IMR-90 (cell line): ENCODE measurements around the gene NOL4L. TPM values are rescaled to one million over a fixed set of nuclear protein-coding genes. Genes with fewer than 3 reads are reported as not detected.
"Not testable (repeated sequence)": the region's sequence is repeated elsewhere in the genome, so short reads cannot be mapped to it uniquely, and the experiment has no call there.

Source experiments
- ATAC-seq: fragments of 200-7000 bp; cut with Tn5 transposase; 2 replicates; pipeline ENCODE4 v1.9.1; 2020; ENCODE audit warnings: low read depth, mild to moderate bottlenecking, moderate library complexity
- BruUV-seq: library from RNA; stranded (reverse); fragments of 400-500 nt; replicated peaks from 2 replicates; lab custom pipeline; 2021; lab: Mats Ljungman, UMichigan
- CTCF ChIA-PET: fragments of 300-600 bp; formaldehyde crosslinking; extraction: SDS; loops from one replicate; lab custom pipeline; 2021; ENCODE audit warnings: antibody characterized with exemption; lab: Yijun Ruan, JAX
- POLR2A ChIA-PET: fragments of 300-600 bp; sonication (Branson Sonifier 250); formaldehyde crosslinking; loops from one replicate; lab custom pipeline; 2022; ENCODE audit warnings: antibody characterized with exemption; ENCODE audit not compliant: unreplicated experiment; lab: Charles Lee
- DNase-seq: peaks from one replicate; pipeline ENCODE4 v3.0.0; 2013
- H2AFZ ChIP-seq: replicated peaks from 2 replicates; pipeline ENCODE3; 2013; ENCODE audit warnings: low read length, mild to moderate bottlenecking; ENCODE audit not compliant: poor library complexity
- H2AK5ac ChIP-seq: 2 replicates; pipeline ENCODE4 v1.6.1; 2013; ENCODE audit warnings: low read depth, low read length, inconsistent platforms
- H2AK9ac ChIP-seq: replicated peaks from 2 replicates; pipeline ENCODE3; 2013; ENCODE audit warnings: mild to moderate bottlenecking, low read depth, low read length, moderate library complexity; ENCODE audit not compliant: poor library complexity
- H2BK120ac ChIP-seq: 2 replicates; pipeline ENCODE4 v1.6.1; 2013; ENCODE audit warnings: low read depth, low read length, inconsistent platforms
- H2BK15ac ChIP-seq: 3 replicates; pipeline ENCODE4 v1.6.1; 2013; ENCODE audit warnings: low read depth, low read length, inconsistent platforms
- H2BK20ac ChIP-seq: 2 replicates; pipeline ENCODE4 v1.6.1; 2013; ENCODE audit warnings: low read depth, mild to moderate bottlenecking, inconsistent platforms, low read length, moderate library complexity
- H2BK5ac ChIP-seq: 2 replicates; pipeline ENCODE4 v1.6.1; 2013; ENCODE audit warnings: mild to moderate bottlenecking, low read depth, low read length, inconsistent platforms; ENCODE audit not compliant: poor library complexity, severe bottlenecking
- H3K14ac ChIP-seq: replicated peaks from 2 replicates; pipeline ENCODE4 v1.6.1; 2013; ENCODE audit warnings: low read depth, low read length, inconsistent platforms
- H3K18ac ChIP-seq: 2 replicates; pipeline ENCODE4 v1.6.1; 2013; ENCODE audit warnings: low read depth, low read length, control low read depth
- H3K23ac ChIP-seq: 2 replicates; pipeline ENCODE4 v1.6.1; 2013; ENCODE audit warnings: low read depth, low read length, inconsistent platforms
- H3K27ac ChIP-seq: 2 replicates; pipeline ENCODE4 v1.5.1; 2013; ENCODE audit warnings: mild to moderate bottlenecking, control low read depth, low read length; ENCODE audit not compliant: insufficient read depth
- H3K27me3 ChIP-seq: 2 replicates; pipeline ENCODE4 v1.6.1; 2013; ENCODE audit warnings: low read length; ENCODE audit not compliant: control insufficient read depth, insufficient read depth
- H3K36me3 ChIP-seq: 2 replicates; pipeline ENCODE4 v1.6.1; 2013; ENCODE audit warnings: low read length, mixed read lengths; ENCODE audit not compliant: control insufficient read depth, insufficient read depth
- H3K4ac ChIP-seq: 2 replicates; pipeline ENCODE4 v1.6.1; 2013; ENCODE audit warnings: low read depth, low read length, inconsistent platforms
- H3K4me1 ChIP-seq: 2 replicates; pipeline ENCODE4 v1.6.1; 2013; ENCODE audit warnings: low read length, mixed read lengths; ENCODE audit not compliant: control insufficient read depth, insufficient read depth
- H3K4me2 ChIP-seq: 2 replicates; pipeline ENCODE4 v1.6.1; 2013; ENCODE audit warnings: low read depth, mild to moderate bottlenecking, control low read depth, low read length, moderate library complexity
- H3K4me3 ChIP-seq: 2 replicates; pipeline ENCODE4 v1.5.1; 2013; ENCODE audit warnings: low read depth, mild to moderate bottlenecking, control low read depth, low read length, moderate library complexity; ENCODE audit not compliant: insufficient read depth
- H3K56ac ChIP-seq: 2 replicates; pipeline ENCODE4 v1.6.1; 2013; ENCODE audit warnings: low read length, inconsistent platforms; ENCODE audit not compliant: insufficient read depth; ENCODE audit errors: extremely low read depth
- H3K79me1 ChIP-seq, 2 experiments: 2 replicates each; pipeline ENCODE4 v1.6.1; 2013; ENCODE audit warnings: low read length in 2 of 2, inconsistent platforms in 1 of 2, low read depth in 1 of 2
- H3K9ac ChIP-seq: 2 replicates; pipeline ENCODE4 v1.6.1; 2013; ENCODE audit warnings: low read depth, low read length, control low read depth
- H3K9me1 ChIP-seq: 2 replicates; pipeline ENCODE4 v1.6.1; 2013; ENCODE audit warnings: low read length, inconsistent platforms; ENCODE audit not compliant: insufficient read depth
- H3K9me3 ChIP-seq: 2 replicates; pipeline ENCODE4 v1.6.1; 2013; ENCODE audit warnings: low read length; ENCODE audit not compliant: control insufficient read depth, insufficient read depth
- H4K20me1 ChIP-seq: 2 replicates; pipeline ENCODE4 v1.6.1; 2013; ENCODE audit warnings: low read length, inconsistent platforms; ENCODE audit not compliant: insufficient read depth
- H4K5ac ChIP-seq: 2 replicates; pipeline ENCODE4 v1.6.1; 2013; ENCODE audit warnings: mild to moderate bottlenecking, low read depth, low read length, control low read depth
- H4K8ac ChIP-seq, 2 experiments: 2 replicates each; pipeline ENCODE4 v1.6.1; 2013; ENCODE audit warnings: low read depth in 2 of 2, low read length in 2 of 2, control low read depth in 1 of 2, inconsistent platforms in 1 of 2
- H4K91ac ChIP-seq: 2 replicates; pipeline ENCODE4 v1.6.1; 2013; ENCODE audit warnings: low read depth, low read length, inconsistent platforms; ENCODE audit not compliant: insufficient read depth
- WGBS, 2 experiments: methylation state at CpG; one replicate each; pipeline versions ENCODE4 v1.1.5 to v1.1.7; 2013; ENCODE audit warnings: missing lambda C conversion rate in 2 of 2; ENCODE audit not compliant: insufficient read length in 1 of 2; ENCODE audit errors: extremely low coverage in 2 of 2; 5-methylcytosine and 5-hydroxymethylcytosine counted together
- dilution Hi-C: fragments of 300-500 bp; cut with HindIII; formaldehyde crosslinking; loops from one replicate; pipeline ENCODE4 v1.14.3; 2018; ENCODE audit warnings: low sequenced_read_pairs; ENCODE audit not compliant: unreplicated experiment
- in situ Hi-C: fragments of 300-500 bp; cut with MboI; formaldehyde crosslinking; loops from 3 replicates; pipeline ENCODE4 v1.14.3; 2019; ENCODE audit warnings: low sequenced_read_pairs, inconsistent platforms, mixed read lengths
- intact Hi-C: fragments of 100-400 bp; cut with micrococcal nuclease; formaldehyde crosslinking; loops from 2 replicates; pipeline ENCODE4 v1.10.0; 2022
- polyA plus RNA-seq, 3 experiments: library from polyadenylated mRNA; depleted of rRNA; stranded (reverse); fragments of >200 nt; gene quantifications; 2 replicates each; pipeline ENCODE4 v1.2.3, GENCODE V29; 2012; ENCODE audit warnings: low replicate concordance in 1 of 3
- total RNA-seq: library from RNA; depleted of rRNA; stranded (reverse); fragments of >200 nt; gene quantifications from 2 replicates; pipeline ENCODE4 v1.2.3, GENCODE V29; 2012

Gene NOL4L
- total and polyA plus RNA-seq, 2 of the 4 experiments (the other 2 are of a cell fraction) = 4.7 to 13.3 TPM

DNA sequence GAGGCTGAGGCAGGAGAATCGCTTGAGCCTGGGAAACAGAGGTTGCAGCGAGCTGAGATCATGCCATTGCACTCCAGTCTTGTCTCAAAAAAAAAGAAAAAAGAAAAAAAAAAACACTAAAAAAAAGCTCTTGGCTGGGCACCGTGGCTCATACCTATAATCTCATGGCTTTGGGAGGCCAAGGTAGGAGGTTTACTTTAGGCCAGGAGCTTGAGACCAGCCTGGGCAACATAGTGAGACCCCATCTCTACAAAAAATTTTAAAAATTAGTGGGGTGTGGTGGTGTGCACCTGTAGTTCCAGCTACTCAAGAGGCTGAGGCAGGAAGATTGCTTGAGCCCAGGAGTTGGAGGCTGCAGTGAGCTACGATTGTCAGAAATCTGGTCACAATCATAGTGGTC is 7.5 kb upstream of the NOL4L start:
- H3K4me2 ChIP-seq, H2BK5ac ChIP-seq, H3K4me3 ChIP-seq, CTCF ChIA-PET, dilution Hi-C loops, H4K5ac ChIP-seq, intact Hi-C loops, H3K9ac ChIP-seq, H2AFZ ChIP-seq, H3K56ac ChIP-seq, BruUV-seq, in situ Hi-C loops, H2AK5ac ChIP-seq, ATAC-seq, H3K4ac ChIP-seq, H3K18ac ChIP-seq, H3K27ac ChIP-seq, H3K14ac ChIP-seq, H2BK15ac ChIP-seq, H3K9me3 ChIP-seq, DNase-seq, H3K36me3 ChIP-seq, H3K23ac ChIP-seq, H4K8ac ChIP-seq, H2BK120ac ChIP-seq, H3K4me1 ChIP-seq, H4K20me1 ChIP-seq, H3K9me1 ChIP-seq, H3K79me1 ChIP-seq, H2AK9ac ChIP-seq, H4K91ac ChIP-seq, H2BK20ac ChIP-seq, H3K27me3 ChIP-seq: not testable (repeated sequence)
- no CpG with 5 or more reads among the region's 4 CpGs for WGBS, 2 experiments
- POLR2A ChIA-PET = interaction anchor here (0.7 kb wide), 1 partner anchor 530 kb away, joined by 3 read pairs; no protein-coding TSS in a partner anchor
